WTC11 (cell line): Measurements from ENCODE around the gene DRD4. TPM values are rescaled to one million over a fixed set of nuclear protein-coding genes. Genes with fewer than 3 reads are reported as not detected.

Source experiments
- ATAC-seq: fragments of 200-7000 bp; cut with Tn5 transposase; 2 replicates; pipeline ENCODE4 v1.10.0; 2021; ENCODE audit warnings: mild to moderate bottlenecking, moderate library complexity
- CTCF ChIA-PET: fragments of 300-600 bp; sonication (Branson Sonifier 250); formaldehyde crosslinking; loops from one replicate; lab custom pipeline; 2021; ENCODE audit warnings: antibody characterized with exemption; lab: Charles Lee
- POLR2A ChIA-PET: fragments of 350-600 bp; sonication (Branson Sonifier 250); formaldehyde crosslinking; loops from one replicate; lab custom pipeline; 2021; ENCODE audit warnings: antibody characterized with exemption; lab: Charles Lee
- DNase-seq: peaks from one replicate; pipeline ENCODE4 v3.0.0; 2021; ENCODE audit warnings: low spot score
- H3K27ac Mint-ChIP-seq: 2 replicates; pipeline ENCODE4 v1.8.0; 2021; ENCODE audit warnings: mixed read lengths
- H3K27me3 Mint-ChIP-seq: 2 replicates; pipeline ENCODE4 v1.8.0; 2021; ENCODE audit warnings: low read depth, mild to moderate bottlenecking, moderate library complexity, mixed read lengths
- H3K36me3 Mint-ChIP-seq: 2 replicates; pipeline ENCODE4 v1.8.0; 2021; ENCODE audit warnings: mixed read lengths
- H3K4me1 Mint-ChIP-seq: 2 replicates; pipeline ENCODE4 v1.8.0; 2022; ENCODE audit warnings: mixed read lengths
- H3K4me3 Mint-ChIP-seq: 2 replicates; pipeline ENCODE4 v1.8.0; 2021; ENCODE audit warnings: mild to moderate bottlenecking, moderate library complexity, mixed read lengths
- H3K9me3 Mint-ChIP-seq: 2 replicates; pipeline ENCODE4 v1.8.0; 2021; ENCODE audit warnings: mixed read lengths
- ATF3 ChIP-seq: sonication (generic); formaldehyde crosslinking; conservative IDR thresholded peaks from 2 replicates; pipeline ENCODE4 v1.8.1; 2022; ENCODE audit warnings: mild to moderate bottlenecking, missing genetic modification reagents
- CBFB ChIP-seq: sonication (generic); formaldehyde crosslinking; IDR thresholded peaks from 2 replicates; pipeline ENCODE4 v1.8.1; 2022; ENCODE audit warnings: mild to moderate bottlenecking, low read depth, missing genetic modification reagents
- ELF4 ChIP-seq: sonication (generic); formaldehyde crosslinking; IDR thresholded peaks from 2 replicates; pipeline ENCODE4 v1.8.1; 2022; ENCODE audit warnings: low read depth, mild to moderate bottlenecking, moderate library complexity, missing genetic modification reagents
- FOXJ3 ChIP-seq: sonication (generic); formaldehyde crosslinking; IDR thresholded peaks from 2 replicates; pipeline ENCODE4 v1.9.0; 2021; ENCODE audit warnings: missing genetic modification reagents, mild to moderate bottlenecking, borderline replicate concordance
- IRF1 ChIP-seq: sonication (generic); formaldehyde crosslinking; IDR thresholded peaks from 2 replicates; pipeline ENCODE4 v1.8.0; 2023; ENCODE audit warnings: missing genetic modification reagents
- KAT7 ChIP-seq: sonication (generic); formaldehyde crosslinking; IDR thresholded peaks from 2 replicates; pipeline ENCODE4 v1.8.1; 2023; ENCODE audit warnings: missing genetic modification reagents, mild to moderate bottlenecking, borderline replicate concordance
- MAX ChIP-seq: sonication (generic); formaldehyde crosslinking; IDR thresholded peaks from 2 replicates; pipeline ENCODE4 v1.8.0; 2022; ENCODE audit warnings: mild to moderate bottlenecking, missing genetic modification reagents
- PREB ChIP-seq: sonication (generic); formaldehyde crosslinking; IDR thresholded peaks from 2 replicates; pipeline ENCODE4 v1.8.1; 2022; ENCODE audit warnings: mild to moderate bottlenecking, missing genetic modification reagents, moderate library complexity, borderline replicate concordance
- SMAD4 ChIP-seq: sonication (generic); formaldehyde crosslinking; IDR thresholded peaks from 2 replicates; pipeline ENCODE4 v1.8.0; 2022; ENCODE audit warnings: mild to moderate bottlenecking, missing genetic modification reagents
- SOX15 ChIP-seq: fragments of 250-450 bp; sonication (Bioruptor Pico); IDR thresholded peaks from 2 replicates; pipeline ENCODE4 v1.9.0; 2021; ENCODE audit warnings: mild to moderate bottlenecking
- TCF7 ChIP-seq: sonication (generic); formaldehyde crosslinking; IDR thresholded peaks from 2 replicates; pipeline ENCODE4 v1.8.0; 2022; ENCODE audit warnings: mild to moderate bottlenecking, low read depth, missing genetic modification reagents, moderate library complexity
- ZMAT4 ChIP-seq: fragments of 250-450 bp; sonication (Bioruptor Pico); IDR thresholded peaks from 2 replicates; pipeline ENCODE4 v1.9.0; 2021; ENCODE audit warnings: mild to moderate bottlenecking
- ZNF121 ChIP-seq: sonication (generic); formaldehyde crosslinking; IDR thresholded peaks from 2 replicates; pipeline ENCODE4 v1.8.0; 2023; ENCODE audit warnings: missing genetic modification reagents
- ZNF138 ChIP-seq: sonication (generic); formaldehyde crosslinking; conservative IDR thresholded peaks from 2 replicates; pipeline ENCODE4 v1.8.1; 2022; ENCODE audit warnings: mild to moderate bottlenecking, moderate library complexity, missing genetic modification reagents
- ZNF671 ChIP-seq: fragments of 250-450 bp; sonication (Bioruptor Pico); IDR thresholded peaks from 2 replicates; pipeline ENCODE4 v1.8.0; 2021; ENCODE audit warnings: mild to moderate bottlenecking
- total RNA-seq: library from RNA; stranded (reverse); gene quantifications from 3 replicates; pipeline ENCODE4 v1.2.3, GENCODE V29; 2021
- TF ChIP-seq, protein P1 (sequence below): sonication (generic); formaldehyde crosslinking; IDR thresholded peaks from 2 replicates; pipeline ENCODE4 v1.8.1; 2023; ENCODE audit warnings: mild to moderate bottlenecking, missing genetic modification reagents
- TF ChIP-seq, protein P2 (sequence below): fragments of 250-450 bp; sonication (Bioruptor Pico); IDR thresholded peaks from 2 replicates; pipeline ENCODE4 v1.9.0; 2021; ENCODE audit warnings: mild to moderate bottlenecking, borderline replicate concordance
- TF ChIP-seq, protein P3 (sequence below): fragments of 200-600 bp; IDR thresholded peaks from 2 replicates; pipeline ENCODE4 v1.8.0; 2022; ENCODE audit warnings: antibody characterized with exemption
- TF ChIP-seq, protein P4 (sequence below): sonication (generic); formaldehyde crosslinking; IDR thresholded peaks from 2 replicates; pipeline ENCODE4 v1.8.0; 2022; ENCODE audit warnings: mild to moderate bottlenecking, missing genetic modification reagents
- TF ChIP-seq, protein P5 (sequence below): sonication (generic); formaldehyde crosslinking; conservative IDR thresholded peaks from 2 replicates; pipeline ENCODE4 v1.8.1; 2023; ENCODE audit warnings: mild to moderate bottlenecking, low read depth, missing genetic modification reagents, moderate library complexity

DRD4 gene
- total RNA-seq, 1 experiment from 2014 or later = 3.7 TPM

DNA sequence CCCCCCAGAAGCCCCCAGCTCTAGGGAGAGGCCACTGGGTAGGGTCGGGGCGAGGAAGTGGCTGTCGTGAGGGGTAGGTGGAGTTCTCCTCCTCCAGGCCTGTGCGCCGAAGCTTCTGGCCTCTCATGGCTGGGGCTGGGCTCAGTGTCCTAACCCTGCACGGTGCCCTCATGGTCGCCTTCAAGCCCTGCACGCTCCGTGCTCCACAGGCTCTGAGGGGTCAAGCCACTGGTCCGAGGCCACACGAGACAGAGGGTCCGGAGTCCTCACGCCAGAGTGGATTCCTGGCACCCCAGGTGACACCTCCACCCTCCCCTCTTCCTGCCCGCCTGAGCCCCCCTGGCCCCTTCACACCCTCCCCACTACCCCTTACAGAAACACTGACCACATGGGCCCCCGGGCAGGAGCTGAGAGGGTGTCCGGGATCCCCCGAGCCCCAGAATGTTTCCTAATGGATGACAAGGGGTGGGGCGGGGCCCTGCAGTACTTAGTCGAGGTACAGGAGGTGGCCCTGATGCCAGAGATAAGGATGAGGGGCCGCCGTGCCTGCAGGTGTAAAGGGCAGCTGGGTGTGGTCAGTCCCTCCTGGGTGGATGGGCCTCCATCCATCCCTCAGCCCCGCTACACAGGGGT lies 11.3 kb upstream of the DRD4 start:
- TF ChIP-seq, protein P1, sequence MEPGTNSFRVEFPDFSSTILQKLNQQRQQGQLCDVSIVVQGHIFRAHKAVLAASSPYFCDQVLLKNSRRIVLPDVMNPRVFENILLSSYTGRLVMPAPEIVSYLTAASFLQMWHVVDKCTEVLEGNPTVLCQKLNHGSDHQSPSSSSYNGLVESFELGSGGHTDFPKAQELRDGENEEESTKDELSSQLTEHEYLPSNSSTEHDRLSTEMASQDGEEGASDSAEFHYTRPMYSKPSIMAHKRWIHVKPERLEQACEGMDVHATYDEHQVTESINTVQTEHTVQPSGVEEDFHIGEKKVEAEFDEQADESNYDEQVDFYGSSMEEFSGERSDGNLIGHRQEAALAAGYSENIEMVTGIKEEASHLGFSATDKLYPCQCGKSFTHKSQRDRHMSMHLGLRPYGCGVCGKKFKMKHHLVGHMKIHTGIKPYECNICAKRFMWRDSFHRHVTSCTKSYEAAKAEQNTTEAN (CRISPR knock-in tag) = no peak
- no peak for TF ChIP-seq TCF7 (CRISPR knock-in tag)
- no peak for TF ChIP-seq ELF4 (CRISPR knock-in tag)
- no peak for TF ChIP-seq CBFB (CRISPR knock-in tag)
- TF ChIP-seq IRF1 (CRISPR knock-in tag) = no peak
- no peak for TF ChIP-seq ATF3 (CRISPR knock-in tag)
- TF ChIP-seq, protein P2, sequence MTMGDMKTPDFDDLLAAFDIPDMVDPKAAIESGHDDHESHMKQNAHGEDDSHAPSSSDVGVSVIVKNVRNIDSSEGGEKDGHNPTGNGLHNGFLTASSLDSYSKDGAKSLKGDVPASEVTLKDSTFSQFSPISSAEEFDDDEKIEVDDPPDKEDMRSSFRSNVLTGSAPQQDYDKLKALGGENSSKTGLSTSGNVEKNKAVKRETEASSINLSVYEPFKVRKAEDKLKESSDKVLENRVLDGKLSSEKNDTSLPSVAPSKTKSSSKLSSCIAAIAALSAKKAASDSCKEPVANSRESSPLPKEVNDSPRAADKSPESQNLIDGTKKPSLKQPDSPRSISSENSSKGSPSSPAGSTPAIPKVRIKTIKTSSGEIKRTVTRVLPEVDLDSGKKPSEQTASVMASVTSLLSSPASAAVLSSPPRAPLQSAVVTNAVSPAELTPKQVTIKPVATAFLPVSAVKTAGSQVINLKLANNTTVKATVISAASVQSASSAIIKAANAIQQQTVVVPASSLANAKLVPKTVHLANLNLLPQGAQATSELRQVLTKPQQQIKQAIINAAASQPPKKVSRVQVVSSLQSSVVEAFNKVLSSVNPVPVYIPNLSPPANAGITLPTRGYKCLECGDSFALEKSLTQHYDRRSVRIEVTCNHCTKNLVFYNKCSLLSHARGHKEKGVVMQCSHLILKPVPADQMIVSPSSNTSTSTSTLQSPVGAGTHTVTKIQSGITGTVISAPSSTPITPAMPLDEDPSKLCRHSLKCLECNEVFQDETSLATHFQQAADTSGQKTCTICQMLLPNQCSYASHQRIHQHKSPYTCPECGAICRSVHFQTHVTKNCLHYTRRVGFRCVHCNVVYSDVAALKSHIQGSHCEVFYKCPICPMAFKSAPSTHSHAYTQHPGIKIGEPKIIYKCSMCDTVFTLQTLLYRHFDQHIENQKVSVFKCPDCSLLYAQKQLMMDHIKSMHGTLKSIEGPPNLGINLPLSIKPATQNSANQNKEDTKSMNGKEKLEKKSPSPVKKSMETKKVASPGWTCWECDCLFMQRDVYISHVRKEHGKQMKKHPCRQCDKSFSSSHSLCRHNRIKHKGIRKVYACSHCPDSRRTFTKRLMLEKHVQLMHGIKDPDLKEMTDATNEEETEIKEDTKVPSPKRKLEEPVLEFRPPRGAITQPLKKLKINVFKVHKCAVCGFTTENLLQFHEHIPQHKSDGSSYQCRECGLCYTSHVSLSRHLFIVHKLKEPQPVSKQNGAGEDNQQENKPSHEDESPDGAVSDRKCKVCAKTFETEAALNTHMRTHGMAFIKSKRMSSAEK (CRISPR knock-in tag) = no peak
- TF ChIP-seq, protein P3, sequence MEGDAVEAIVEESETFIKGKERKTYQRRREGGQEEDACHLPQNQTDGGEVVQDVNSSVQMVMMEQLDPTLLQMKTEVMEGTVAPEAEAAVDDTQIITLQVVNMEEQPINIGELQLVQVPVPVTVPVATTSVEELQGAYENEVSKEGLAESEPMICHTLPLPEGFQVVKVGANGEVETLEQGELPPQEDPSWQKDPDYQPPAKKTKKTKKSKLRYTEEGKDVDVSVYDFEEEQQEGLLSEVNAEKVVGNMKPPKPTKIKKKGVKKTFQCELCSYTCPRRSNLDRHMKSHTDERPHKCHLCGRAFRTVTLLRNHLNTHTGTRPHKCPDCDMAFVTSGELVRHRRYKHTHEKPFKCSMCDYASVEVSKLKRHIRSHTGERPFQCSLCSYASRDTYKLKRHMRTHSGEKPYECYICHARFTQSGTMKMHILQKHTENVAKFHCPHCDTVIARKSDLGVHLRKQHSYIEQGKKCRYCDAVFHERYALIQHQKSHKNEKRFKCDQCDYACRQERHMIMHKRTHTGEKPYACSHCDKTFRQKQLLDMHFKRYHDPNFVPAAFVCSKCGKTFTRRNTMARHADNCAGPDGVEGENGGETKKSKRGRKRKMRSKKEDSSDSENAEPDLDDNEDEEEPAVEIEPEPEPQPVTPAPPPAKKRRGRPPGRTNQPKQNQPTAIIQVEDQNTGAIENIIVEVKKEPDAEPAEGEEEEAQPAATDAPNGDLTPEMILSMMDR = no peak
- TF ChIP-seq PREB = no peak
- TF ChIP-seq SMAD4 (CRISPR knock-in tag) = no peak
- TF ChIP-seq ZNF138 = no peak
- no peak for TF ChIP-seq ZMAT4 (CRISPR knock-in tag)
- TF ChIP-seq ZNF671 = no peak
- TF ChIP-seq FOXJ3 (CRISPR knock-in tag) = no peak
- TF ChIP-seq SOX15 = no peak
- no peak for TF ChIP-seq ZNF121 (CRISPR knock-in tag)
- TF ChIP-seq MAX (CRISPR knock-in tag) = no peak
- TF ChIP-seq, protein P4, sequence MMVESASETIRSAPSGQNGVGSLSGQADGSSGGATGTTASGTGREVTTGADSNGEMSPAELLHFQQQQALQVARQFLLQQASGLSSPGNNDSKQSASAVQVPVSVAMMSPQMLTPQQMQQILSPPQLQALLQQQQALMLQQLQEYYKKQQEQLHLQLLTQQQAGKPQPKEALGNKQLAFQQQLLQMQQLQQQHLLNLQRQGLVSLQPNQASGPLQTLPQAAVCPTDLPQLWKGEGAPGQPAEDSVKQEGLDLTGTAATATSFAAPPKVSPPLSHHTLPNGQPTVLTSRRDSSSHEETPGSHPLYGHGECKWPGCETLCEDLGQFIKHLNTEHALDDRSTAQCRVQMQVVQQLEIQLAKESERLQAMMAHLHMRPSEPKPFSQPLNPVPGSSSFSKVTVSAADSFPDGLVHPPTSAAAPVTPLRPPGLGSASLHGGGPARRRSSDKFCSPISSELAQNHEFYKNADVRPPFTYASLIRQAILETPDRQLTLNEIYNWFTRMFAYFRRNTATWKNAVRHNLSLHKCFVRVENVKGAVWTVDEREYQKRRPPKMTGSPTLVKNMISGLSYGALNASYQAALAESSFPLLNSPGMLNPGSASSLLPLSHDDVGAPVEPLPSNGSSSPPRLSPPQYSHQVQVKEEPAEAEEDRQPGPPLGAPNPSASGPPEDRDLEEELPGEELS (CRISPR knock-in tag) = no peak
- TF ChIP-seq KAT7 = no peak
- TF ChIP-seq, protein P5, sequence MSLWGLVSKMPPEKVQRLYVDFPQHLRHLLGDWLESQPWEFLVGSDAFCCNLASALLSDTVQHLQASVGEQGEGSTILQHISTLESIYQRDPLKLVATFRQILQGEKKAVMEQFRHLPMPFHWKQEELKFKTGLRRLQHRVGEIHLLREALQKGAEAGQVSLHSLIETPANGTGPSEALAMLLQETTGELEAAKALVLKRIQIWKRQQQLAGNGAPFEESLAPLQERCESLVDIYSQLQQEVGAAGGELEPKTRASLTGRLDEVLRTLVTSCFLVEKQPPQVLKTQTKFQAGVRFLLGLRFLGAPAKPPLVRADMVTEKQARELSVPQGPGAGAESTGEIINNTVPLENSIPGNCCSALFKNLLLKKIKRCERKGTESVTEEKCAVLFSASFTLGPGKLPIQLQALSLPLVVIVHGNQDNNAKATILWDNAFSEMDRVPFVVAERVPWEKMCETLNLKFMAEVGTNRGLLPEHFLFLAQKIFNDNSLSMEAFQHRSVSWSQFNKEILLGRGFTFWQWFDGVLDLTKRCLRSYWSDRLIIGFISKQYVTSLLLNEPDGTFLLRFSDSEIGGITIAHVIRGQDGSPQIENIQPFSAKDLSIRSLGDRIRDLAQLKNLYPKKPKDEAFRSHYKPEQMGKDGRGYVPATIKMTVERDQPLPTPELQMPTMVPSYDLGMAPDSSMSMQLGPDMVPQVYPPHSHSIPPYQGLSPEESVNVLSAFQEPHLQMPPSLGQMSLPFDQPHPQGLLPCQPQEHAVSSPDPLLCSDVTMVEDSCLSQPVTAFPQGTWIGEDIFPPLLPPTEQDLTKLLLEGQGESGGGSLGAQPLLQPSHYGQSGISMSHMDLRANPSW (CRISPR knock-in tag) = no peak
- CTCF ChIA-PET = interaction anchor here (0.8 kb wide), 1 partner anchor 71 kb away, joined by 3 read pairs; no protein-coding TSS in a partner anchor

More for the DNA sequence above, 11.3 kb upstream of the DRD4 start:
- ATAC-seq (peak; percentile 10; the same call in 1 of the 2 replicates), DNase-seq (no peak)
- POLR2A ChIA-PET = no interaction called here
- Mint-ChIP-seq H3K4me3 (no peak overlapping the region), H3K4me1 (peaks cover 13% of the 10 kb centered on the region), H3K27me3 (peaks cover 27% of the 10 kb centered on the region), H3K36me3 (no peaks in the 10 kb centered on the region), H3K27ac (no peak overlapping the region), H3K9me3 (no peaks in the 10 kb centered on the region)
